ENCODE measurements around the gene EID2B. TPM values are rescaled to one million over a fixed set of nuclear protein-coding genes. Genes with fewer than 3 reads are reported as not detected.

The EID2B gene
- polyA plus RNA-seq, 2 of the 4 experiments (the other 2 are of a cell fraction), result 9.3 to 10.9 TPM

DNA sequence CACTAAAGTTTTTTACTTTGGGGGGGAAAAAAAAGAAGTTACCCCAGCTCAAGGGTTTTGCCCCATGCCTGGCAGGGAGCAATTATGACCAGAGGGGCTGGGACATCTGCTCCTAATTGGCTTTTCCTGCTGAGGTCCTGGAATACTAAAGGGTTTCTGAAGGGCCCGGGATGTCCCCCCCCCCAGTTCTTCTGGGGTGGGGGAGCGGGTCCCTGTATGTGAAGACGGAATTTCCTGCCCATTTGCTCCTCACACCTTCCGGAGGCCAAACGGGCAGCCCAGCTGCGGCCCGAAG is 35.0 kb downstream of the EID2B start:
- FAIRE-seq, result no peak
- Histone ChIP-seq H3K9me3 (no peaks in the 10 kb centered on the region), H3K4me2 (peak overlapping the region; percentile 92), H3K27ac (peak overlapping the region; percentile 10 to 51; a peak in 4 of 6 replicates), H3K4me3 (peak overlapping the region; percentile 32), H3K4me1 (peaks cover 22% of the 10 kb centered on the region)
- POLR2A ChIA-PET, result interaction anchor here (0.9 to 1.4 kb wide), 4 partner anchors 17 to 62 kb away, joined by 3 to 11 read pairs (median 7); partner anchors contain the start of genes RPS16, SUPT5H and TIMM50
- no peak for DNase-seq (ENCODE audit: low read depth in 1 of 2, low spot score in 1 of 2)
- WGBS (ENCODE audit: missing lambda C conversion rate), result 2% methylated on average over 7 of the region's 7 CpGs
- CTCF ChIA-PET, result interaction anchor here (0.5 to 15.8 kb wide), 21 partner anchors 8 to 1150 kb away, joined by 3 to 305 read pairs (median 6); partner anchors contain the start of genes EID2, EID2B, RPS16 and SELENOV
- TF ChIP-seq, protein P1, sequence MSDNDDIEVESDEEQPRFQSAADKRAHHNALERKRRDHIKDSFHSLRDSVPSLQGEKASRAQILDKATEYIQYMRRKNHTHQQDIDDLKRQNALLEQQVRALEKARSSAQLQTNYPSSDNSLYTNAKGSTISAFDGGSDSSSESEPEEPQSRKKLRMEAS (IDR thresholded peaks at IDR 0.05), result no peak
- TF ChIP-seq SREBF2 (IDR thresholded peaks at IDR 0.05), result no peak
- no peak for TF ChIP-seq CHD4 (IDR thresholded peaks at IDR 0.05; ENCODE audit: borderline replicate concordance)
- no peak for TF ChIP-seq RAD21 (conservative IDR thresholded peaks at IDR 0.05 in 1 of 2, IDR thresholded peaks at IDR 0.05 in 1 of 2)
- TF ChIP-seq EHMT2 (IDR thresholded peaks at IDR 0.05; ENCODE audit: low read depth), result no peak
- TF ChIP-seq HDAC2 (IDR thresholded peaks at IDR 0.05), result no peak
- peak in 1 of 2 experiments; percentile 1; a peak in 2 of 6 replicates for ATAC-seq

DNA sequence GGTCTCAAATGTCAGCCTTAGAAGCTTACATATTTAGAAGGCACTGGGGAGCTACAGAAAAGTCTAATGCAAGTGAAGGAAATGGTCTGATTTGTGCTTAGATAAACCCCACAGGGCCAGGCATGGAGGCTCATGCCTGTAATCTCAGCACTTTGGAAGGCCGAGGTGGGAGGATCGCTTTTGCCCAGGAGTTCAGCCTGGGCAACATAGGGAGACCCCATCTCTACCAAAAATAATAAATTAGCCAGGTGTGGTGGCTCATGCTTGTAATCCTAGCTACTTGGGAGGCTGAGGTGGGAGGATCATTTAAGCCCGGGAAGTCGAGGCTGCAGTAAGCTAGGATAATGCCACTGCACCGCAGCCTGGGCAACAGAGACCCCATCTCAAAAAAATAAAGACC is 36.6 kb downstream of the EID2B start:
- POLR2A ChIA-PET, result interaction anchor here (1.5 kb wide), 1 partner anchor 16 kb away, joined by 4 read pairs; the partner anchor contains the start of gene TIMM50
- no peak for TF ChIP-seq HDAC2 (IDR thresholded peaks at IDR 0.05)
- TF ChIP-seq FOSB (CRISPR knock-in tag; IDR thresholded peaks at IDR 0.05), result no peak
- TF ChIP-seq KDM1A (IDR thresholded peaks at IDR 0.05; ENCODE audit: low read depth), result no peak
- no peak for TF ChIP-seq CBX8 (IDR thresholded peaks at IDR 0.05)
- no peak for TF ChIP-seq MAZ (IDR thresholded peaks at IDR 0.05; ENCODE audit: borderline replicate concordance, low read depth, low read length)
- TF ChIP-seq, protein P2, sequence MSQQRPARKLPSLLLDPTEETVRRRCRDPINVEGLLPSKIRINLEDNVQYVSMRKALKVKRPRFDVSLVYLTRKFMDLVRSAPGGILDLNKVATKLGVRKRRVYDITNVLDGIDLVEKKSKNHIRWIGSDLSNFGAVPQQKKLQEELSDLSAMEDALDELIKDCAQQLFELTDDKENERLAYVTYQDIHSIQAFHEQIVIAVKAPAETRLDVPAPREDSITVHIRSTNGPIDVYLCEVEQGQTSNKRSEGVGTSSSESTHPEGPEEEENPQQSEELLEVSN (IDR thresholded peaks at IDR 0.05; ENCODE audit: borderline replicate concordance, low read depth), result no peak
- no peak overlapping the region for H3K27ac ChIP-seq
- 55% methylated on average over 5 of the region's 5 CpGs for WGBS (ENCODE audit: missing lambda C conversion rate)
- ATAC-seq (no peak), DNase-seq (ENCODE audit: low read depth in 1 of 2, low spot score in 1 of 2) (no peak), FAIRE-seq (no peak)
- no peak overlapping the region for H3K4me3 ChIP-seq
- peaks cover 21% of the 10 kb centered on the region for H3K4me1 ChIP-seq
- no peak overlapping the region for H3K4me2 ChIP-seq
- no peaks in the 10 kb centered on the region for H3K9me3 ChIP-seq
- CTCF ChIA-PET, result interaction anchor here (0.8 to 15.8 kb wide), 11 partner anchors 11 to 176 kb away, joined by 3 to 305 read pairs (median 5); partner anchors contain the start of genes EID2, EID2B, PLEKHG2 and TIMM50

DNA sequence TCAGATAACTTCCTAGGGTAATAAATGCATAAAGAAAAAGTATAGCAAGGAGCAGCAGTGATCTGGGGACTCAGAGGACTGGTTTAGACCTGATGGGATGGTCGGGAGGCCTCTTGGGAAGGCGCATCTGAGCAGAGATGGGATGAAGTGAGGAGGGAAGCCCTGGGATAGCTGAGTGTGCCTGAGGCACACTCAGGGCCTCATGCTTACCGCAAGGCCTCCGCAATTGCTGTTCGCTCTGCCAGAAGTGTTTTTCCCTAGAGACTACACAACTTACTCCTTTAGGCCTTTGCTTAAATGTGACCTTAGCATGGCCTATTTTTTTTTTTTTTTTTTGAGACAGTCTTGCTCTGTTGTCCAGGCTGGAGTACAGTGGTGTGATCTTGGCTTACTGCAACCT is 38.0 kb downstream of the EID2B start:
- POLR2A ChIA-PET, result interaction anchor here (1.5 kb wide), 1 partner anchor 14 kb away, joined by 4 read pairs; the partner anchor contains the start of gene TIMM50
- Histone ChIP-seq H3K9me3 (no peaks in the 10 kb centered on the region), H3K4me2 (no peak overlapping the region), H3K4me1 (peaks cover 21% of the 10 kb centered on the region), H3K4me3 (no peak overlapping the region), H3K27ac (no peak overlapping the region)
- TF ChIP-seq CEBPB (IDR thresholded peaks at IDR 0.05), result no peak
- no peak for TF ChIP-seq ZNF302 (CRISPR knock-in tag; IDR thresholded peaks at IDR 0.05)
- no peak for TF ChIP-seq RFX5 (IDR thresholded peaks at IDR 0.05)
- DNase-seq (ENCODE audit: low read depth in 1 of 2, low spot score in 1 of 2), result no peak
- ATAC-seq, result no peak
- no peak for FAIRE-seq
- CTCF ChIA-PET, result interaction anchor here (0.8 to 15.8 kb wide), 6 partner anchors 8 to 177 kb away, joined by 4 to 305 read pairs (median 18); partner anchors contain the start of gene EID2B
- WGBS (ENCODE audit: missing lambda C conversion rate), result 88% methylated on average over 5 of the region's 5 CpGs

DNA sequence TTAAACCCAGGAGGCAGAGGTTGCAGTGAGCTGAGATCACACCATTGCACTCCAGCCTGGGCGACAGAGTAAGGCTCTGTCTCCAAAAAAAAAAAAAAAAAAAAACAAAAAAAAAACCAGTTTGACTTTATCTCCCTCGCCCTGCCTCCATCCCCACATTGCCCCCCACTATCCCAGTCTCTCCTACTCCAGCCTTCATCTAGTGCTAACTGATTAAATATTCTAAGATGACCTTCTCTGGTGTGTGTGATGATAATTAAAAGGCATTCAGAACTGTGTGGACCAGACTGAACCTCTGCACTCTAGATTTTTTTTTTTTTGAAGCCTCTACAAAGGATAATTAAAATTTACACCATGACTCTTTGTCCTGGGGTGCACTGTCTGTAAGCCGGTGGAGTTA is 39.9 kb downstream of the EID2B start:
- H3K4me3 ChIP-seq, result no peak overlapping the region
- TF ChIP-seq CBX2 (IDR thresholded peaks at IDR 0.05; ENCODE audit: borderline replicate concordance, low read depth), result no peak
- 85% methylated on average over 3 of the region's 3 CpGs for WGBS (ENCODE audit: missing lambda C conversion rate)
- FAIRE-seq (no peak), ATAC-seq (no peak), DNase-seq (ENCODE audit: low read depth in 1 of 2, low spot score in 1 of 2) (no peak)
- POLR2A ChIA-PET, result interaction anchor here (0.9 to 1.6 kb wide), 2 partner anchors 12 to 57 kb away, joined by 3 to 8 read pairs; partner anchors contain the start of genes RPS16 and TIMM50
- H3K4me1 ChIP-seq, result peaks cover 10% of the 10 kb centered on the region
- H3K4me2 ChIP-seq, result no peak overlapping the region
- no peak overlapping the region for H3K27ac ChIP-seq
- no peaks in the 10 kb centered on the region for H3K9me3 ChIP-seq
- CTCF ChIA-PET, result interaction anchor here (0.6 to 15.8 kb wide), 10 partner anchors 8 to 1085 kb away, joined by 3 to 305 read pairs (median 3); partner anchors contain the start of genes EID2B and SUPT5H

DNA sequence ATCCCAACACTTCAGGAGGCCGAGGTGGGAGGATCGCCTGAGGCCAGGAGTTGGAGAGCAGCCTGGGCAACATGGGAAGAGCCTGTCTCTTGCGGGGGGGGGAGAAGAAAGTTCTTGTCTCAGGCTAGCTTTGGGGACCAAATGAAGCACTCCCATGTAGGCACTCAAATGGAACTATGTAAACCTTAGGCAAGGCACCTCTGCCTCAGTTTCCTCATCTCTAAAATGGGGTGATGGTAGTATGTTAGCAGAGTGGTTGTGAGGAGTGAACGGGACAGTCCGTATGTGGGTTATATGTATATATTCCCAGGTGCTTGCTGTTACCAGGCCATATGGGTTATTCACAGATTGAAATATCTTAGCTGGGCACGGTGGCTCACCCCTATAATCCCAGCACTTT is 40.4 kb downstream of the EID2B start:
- H3K4me2 ChIP-seq, result no peak overlapping the region
- TF ChIP-seq, protein P3, sequence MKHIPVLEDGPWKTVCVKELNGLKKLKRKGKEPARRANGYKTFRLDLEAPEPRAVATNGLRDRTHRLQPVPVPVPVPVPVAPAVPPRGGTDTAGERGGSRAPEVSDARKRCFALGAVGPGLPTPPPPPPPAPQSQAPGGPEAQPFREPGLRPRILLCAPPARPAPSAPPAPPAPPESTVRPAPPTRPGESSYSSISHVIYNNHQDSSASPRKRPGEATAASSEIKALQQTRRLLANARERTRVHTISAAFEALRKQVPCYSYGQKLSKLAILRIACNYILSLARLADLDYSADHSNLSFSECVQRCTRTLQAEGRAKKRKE (CRISPR knock-in tag; IDR thresholded peaks at IDR 0.05; ENCODE audit: low read depth), result no peak
- TF ChIP-seq TFCP2L1 (CRISPR knock-in tag; IDR thresholded peaks at IDR 0.05) (0 out of 2 replicates have a peak, but pooled peaks have one; percentile 56), FOXS1 (CRISPR knock-in tag; IDR thresholded peaks at IDR 0.05) (no peak), MAZ (IDR thresholded peaks at IDR 0.05; ENCODE audit: borderline replicate concordance, low read depth, low read length) (no peak), RAD21 (conservative IDR thresholded peaks at IDR 0.05 in 1 of 2, IDR thresholded peaks at IDR 0.05 in 1 of 2) (no peak), RFX5 (IDR thresholded peaks at IDR 0.05) (no peak)
- H3K27ac ChIP-seq, result no peak overlapping the region
- no peak for FAIRE-seq
- no peak overlapping the region for H3K4me3 ChIP-seq
- no peak for ATAC-seq
- H3K4me1 ChIP-seq, result peaks cover 7% of the 10 kb centered on the region
- POLR2A ChIA-PET, result interaction anchor here (0.9 to 1.6 kb wide), 2 partner anchors 12 to 56 kb away, joined by 3 to 8 read pairs; partner anchors contain the start of genes RPS16 and TIMM50
- no peaks in the 10 kb centered on the region for H3K9me3 ChIP-seq
- CTCF ChIA-PET, result interaction anchor here (0.7 to 15.8 kb wide), 8 partner anchors 8 to 1085 kb away, joined by 3 to 305 read pairs (median 3); partner anchors contain the start of genes EID2B and SUPT5H
- 85% methylated on average over 6 of the region's 6 CpGs for WGBS (ENCODE audit: missing lambda C conversion rate)
- DNase-seq (ENCODE audit: low read depth in 1 of 2, low spot score in 1 of 2), result no peak
